GM12865 (cell line): Measurements from ENCODE around the gene CENPVL3.
"Not testable (repeated sequence)": the region's sequence is repeated elsewhere in the genome, so short reads cannot be mapped to it uniquely, and the experiment has no call there.

Source experiments
- DNase-seq: peaks from one replicate; pipeline ENCODE4 v3.0.0; 2010; ENCODE audit warnings: low read depth
- H3K4me3 ChIP-seq: 2 replicates; pipeline ENCODE4 v1.5.1; 2011; ENCODE audit warnings: mild to moderate bottlenecking, low read depth, low read length, control low read depth
- CTCF ChIP-seq: IDR thresholded peaks from 2 replicates; pipeline ENCODE4 v1.5.1; 2011; ENCODE audit warnings: low read length, control low read depth, low read depth, inconsistent platforms; ENCODE audit not compliant: insufficient read depth; ENCODE audit errors: missing control alignments

Gene CENPVL3

GRCh38 chrX:51618241-51619155 lies at the start of gene CENPVL3:
TSS of gene CENPVL3 (minus strand) at chrX:51618912. CDS start at chrX:51618873, 39 bp downstream.
- not testable (repeated sequence) for H3K4me3 ChIP-seq, DNase-seq

GRCh38 chrX:51665981-51666380 lies 47.3 kb upstream of the CENPVL3 start:
- TF ChIP-seq CTCF, result no peak
- no peak overlapping the region for H3K4me3 ChIP-seq
- no peak for DNase-seq

- no peak overlapping the region for H3K4me3 ChIP-seq
These were observed 24.7 kb upstream of the CENPVL3 start for GRCh38 chrX:51643377-51643776.

GRCh38 chrX:51641421-51642021 lies 22.8 kb upstream of the CENPVL3 start:
- TF ChIP-seq CTCF, result peak; percentile 33
- no peak overlapping the region for H3K4me3 ChIP-seq
- peak; percentile 35 for DNase-seq

More at GRCh38 chrX:51643377-51643776, 24.7 kb upstream of the CENPVL3 start:
- no peak for TF ChIP-seq CTCF
- no peak for DNase-seq

GRCh38 chrX:51636511-51636910 lies 17.8 kb upstream of the CENPVL3 start:
- not testable (repeated sequence) for DNase-seq, H3K4me3 ChIP-seq

- TF ChIP-seq CTCF, result peak; percentile 46
- peak; percentile 3 for DNase-seq
- no peak overlapping the region for H3K4me3 ChIP-seq
These were observed 4.2 kb downstream of the CENPVL3 start for GRCh38 chrX:51614353-51615012.

GRCh38 chrX:51608766-51609165 lies 9.9 kb downstream of the CENPVL3 start:
- H3K4me3 ChIP-seq, result no peak overlapping the region
- no peak for DNase-seq
- no peak for TF ChIP-seq CTCF
